GM19025 (cell line): ENCODE data around the gene KRTAP13-4.

Experiments
- ATAC-seq: cut with Tn5 transposase; IDR thresholded peaks from one replicate; pipeline ENCODE4 v1.9.1; 2021; ENCODE audit warnings: mild to moderate bottlenecking, low read depth, moderate library complexity; ENCODE audit not compliant: unreplicated experiment

KRTAP13-4 gene, protein sequence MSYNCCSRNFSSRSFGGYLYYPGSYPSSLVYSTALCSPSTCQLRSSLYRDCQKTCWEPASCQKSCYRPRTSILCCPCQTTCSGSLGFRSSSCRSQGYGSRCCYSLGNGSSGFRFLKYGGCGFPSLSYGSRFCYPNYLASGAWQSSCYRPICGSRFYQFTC

DNA sequence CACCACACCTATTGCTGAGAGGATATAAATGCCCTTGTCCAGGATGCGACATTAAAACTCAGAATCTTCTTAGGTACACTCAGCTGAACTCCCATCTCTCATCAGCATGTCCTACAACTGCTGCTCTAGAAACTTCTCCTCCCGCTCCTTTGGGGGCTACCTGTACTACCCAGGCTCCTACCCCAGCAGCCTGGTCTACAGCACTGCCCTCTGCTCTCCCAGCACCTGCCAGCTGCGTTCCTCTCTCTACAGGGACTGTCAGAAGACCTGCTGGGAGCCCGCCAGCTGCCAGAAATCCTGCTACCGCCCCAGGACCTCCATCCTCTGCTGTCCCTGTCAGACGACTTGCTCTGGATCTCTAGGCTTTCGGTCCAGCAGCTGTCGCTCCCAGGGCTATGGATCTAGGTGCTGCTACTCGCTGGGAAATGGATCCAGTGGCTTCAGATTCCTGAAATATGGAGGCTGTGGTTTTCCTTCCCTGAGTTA lies at the start of gene KRTAP13-4:
Gene KRTAP13-4, plus strand, starts transcription at position 51 of the 486 bp plus-strand sequence. Its CDS starts 56 bp downstream, at position 107.
- ATAC-seq: no peak

DNA sequence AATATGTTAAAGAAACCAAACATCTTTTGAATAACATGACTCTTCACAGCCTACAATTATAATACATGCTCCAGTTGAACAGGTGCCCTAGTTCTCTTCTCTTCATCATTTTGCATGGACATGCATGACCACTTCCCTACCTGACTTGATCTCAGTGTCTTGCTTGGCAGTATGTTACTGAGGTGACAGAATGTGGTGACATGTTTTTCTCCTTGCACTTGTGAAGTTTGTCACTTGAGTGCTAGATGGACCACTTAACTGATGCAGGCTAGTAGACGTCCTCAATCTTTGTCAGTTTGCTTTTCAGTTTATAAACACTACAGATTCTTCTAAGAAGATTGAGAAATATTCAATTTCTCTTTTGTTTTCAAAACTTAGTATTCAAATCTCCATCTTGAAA lies 47.8 kb upstream of the KRTAP13-4 start:
- ATAC-seq: no peak

DNA sequence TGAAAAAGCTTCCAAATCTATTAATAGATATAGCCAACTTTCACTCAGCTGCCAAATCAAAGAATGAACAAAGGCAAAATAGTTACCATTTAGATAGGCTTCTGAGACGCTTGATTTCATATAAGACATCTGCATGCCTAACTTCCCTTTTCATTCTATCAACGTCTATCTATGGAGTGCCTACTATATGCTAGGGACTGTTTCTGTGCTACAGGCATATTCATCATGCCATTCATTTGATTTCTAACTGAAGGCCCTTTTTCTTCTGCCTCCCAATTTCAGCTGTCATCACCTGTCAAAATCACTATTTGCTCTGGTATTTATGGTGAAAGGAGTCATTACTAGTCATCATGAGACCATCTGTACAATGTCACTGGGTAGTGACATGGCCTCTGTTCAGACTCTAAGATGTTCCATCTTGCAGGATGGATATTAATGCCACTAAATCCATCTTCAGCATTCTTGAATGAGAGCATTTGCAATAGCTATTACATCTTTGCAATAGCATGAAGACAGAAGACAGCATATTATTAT lies 38.5 kb upstream of the KRTAP13-4 start:
- ATAC-seq: no peak

DNA sequence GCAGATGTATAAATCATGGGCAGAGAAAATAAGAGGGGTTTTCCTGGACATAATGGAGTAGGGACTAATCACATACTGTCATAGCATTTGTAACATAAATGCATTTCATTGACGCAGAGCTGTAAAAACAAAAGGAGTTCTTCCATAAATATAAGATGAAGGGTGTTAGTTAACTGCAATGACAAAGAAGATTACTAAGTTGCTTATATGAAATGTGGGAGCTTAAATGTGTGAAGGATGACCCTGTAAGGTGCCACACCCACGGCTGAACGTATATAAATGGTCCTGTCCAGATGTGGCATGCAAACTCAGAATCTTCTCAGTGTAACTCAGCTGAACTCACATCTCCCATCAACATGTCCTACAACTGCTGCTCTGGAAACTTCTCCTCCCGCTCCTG lies 34.3 kb upstream of the KRTAP13-4 start, which contains the start of gene KRTAP13-1:
Gene KRTAP13-1, plus strand, starts transcription at position 301 of the 400 bp plus-strand sequence. Its CDS starts 56 bp downstream, at position 357.
- ATAC-seq: no peak

DNA sequence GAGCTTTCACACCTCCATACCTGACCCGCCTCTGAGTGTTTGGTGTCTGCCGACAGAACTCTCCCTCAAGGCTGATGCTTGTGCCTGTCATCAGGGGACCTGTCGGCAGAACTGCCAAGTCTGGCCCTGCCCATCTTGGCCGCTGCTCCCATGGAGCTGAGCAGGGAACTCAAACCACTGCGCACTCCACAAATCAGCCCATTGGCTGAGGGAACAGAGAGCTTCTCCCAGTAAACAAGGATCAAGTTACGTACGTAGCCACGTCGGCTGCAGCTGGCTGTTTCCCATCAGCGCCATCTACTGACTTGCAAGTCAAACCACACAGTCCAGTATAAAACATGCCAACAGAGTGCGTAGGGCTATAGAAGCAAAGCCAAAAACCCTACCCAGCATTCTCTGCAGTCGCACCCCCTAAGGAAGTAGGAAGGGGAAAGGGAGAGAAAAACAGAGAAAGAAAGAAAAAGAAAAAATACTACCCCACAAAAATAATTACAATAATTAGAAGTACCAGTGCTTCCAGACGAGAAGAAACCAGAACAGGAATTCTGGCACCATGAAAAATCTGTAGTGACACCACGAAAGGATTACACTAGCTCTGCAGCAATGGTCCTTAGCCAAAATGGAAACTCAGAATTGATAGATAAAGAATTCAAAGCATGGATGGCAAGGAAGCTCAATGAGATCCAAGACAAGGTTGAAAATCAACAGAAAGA lies 21.1 kb upstream of the KRTAP13-4 start:
- ATAC-seq: no peak

DNA sequence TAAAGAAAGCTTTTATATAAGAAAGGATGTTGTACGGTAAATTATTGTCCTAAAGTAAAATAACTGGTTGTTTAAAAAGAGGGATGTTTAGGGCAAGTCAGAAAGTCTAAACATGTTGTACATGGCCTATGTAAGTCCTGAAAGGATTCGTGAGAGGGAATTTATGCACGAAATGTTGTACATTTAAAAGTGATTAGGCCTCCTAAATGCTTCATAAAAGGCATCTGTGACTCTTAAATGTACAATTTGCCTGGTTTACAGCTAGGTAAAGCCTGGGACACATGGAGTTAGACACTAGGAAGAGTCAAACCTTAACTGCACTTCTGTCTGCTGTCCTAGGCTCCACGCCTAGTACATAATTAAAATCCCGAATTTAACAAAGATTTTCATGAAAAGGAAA lies 14.0 kb upstream of the KRTAP13-4 start:
- no peak for ATAC-seq

DNA sequence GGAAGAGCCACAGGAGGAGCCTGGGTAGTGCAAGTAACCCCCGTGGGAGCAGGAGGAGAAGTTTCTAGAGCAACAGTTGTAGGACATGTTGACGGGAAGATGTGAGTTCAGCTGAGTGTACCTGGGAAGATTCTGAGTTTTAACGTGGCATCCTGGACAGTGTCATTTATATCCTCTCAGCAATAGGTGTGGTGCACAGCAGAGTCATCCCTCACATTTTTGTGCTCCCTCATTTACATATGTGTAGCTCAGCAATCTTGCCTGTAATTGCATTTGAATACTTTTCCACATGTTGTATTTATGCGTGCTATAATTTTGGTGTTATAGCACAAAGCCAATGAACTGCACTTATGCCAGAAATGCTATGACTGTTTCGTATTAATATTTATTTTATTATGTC lies 4.2 kb upstream of the KRTAP13-4 start, which contains the start of gene KRTAP13-3:
Gene KRTAP13-3, minus strand, starts transcription at position 101 of the 400 bp plus-strand sequence. Its CDS starts 14 bp downstream, at position 87.
- no peak for ATAC-seq

DNA sequence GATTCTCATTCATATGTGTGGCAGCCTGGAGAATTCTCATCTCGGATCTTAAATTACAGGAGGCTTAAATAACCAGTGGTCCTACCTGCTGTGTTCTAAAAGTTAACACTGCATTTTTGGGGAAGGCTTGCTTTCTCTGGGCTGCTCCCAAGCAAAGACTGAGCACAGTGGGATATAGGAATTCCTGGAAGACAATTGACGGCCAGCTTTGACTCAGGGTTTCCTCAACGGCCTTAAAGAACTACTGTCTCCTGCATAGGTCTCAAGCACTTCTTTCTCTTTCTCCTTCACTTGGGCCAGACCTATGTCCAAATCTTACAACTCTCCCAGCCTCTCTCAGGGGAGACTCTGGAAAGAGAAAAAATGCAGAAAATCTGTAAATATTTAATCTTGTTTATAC lies 3.3 kb upstream of the KRTAP13-4 start:
- no peak for ATAC-seq

DNA sequence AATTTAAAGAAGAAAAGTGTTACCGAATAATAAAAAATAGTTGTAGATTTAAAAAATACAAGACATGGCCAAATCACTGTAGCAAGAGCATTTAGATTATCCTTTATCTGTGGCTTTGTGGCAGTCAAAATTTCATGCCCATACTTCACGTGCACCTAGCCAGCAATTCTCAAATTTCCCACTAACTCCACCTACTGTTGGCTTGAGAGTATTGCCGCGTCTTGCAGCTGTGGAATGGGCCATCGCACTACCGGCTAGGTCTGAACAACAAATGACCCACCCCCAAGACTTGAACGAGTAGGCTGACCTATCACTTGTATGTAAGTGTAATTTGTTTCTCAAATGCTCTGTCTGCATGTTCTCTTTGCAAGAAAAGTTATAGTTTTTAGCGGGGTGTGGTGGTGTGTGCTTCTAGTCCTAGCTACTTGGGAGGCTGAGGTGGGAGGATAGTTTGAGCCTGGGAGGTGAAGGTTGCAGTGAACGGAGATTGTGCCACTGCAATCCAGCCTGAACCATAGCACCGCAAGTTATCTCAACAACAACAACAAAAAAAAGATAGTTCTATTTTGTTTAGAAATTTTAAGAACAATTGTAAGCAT lies 4.1 kb downstream of the KRTAP13-4 start:
- ATAC-seq: no peak

DNA sequence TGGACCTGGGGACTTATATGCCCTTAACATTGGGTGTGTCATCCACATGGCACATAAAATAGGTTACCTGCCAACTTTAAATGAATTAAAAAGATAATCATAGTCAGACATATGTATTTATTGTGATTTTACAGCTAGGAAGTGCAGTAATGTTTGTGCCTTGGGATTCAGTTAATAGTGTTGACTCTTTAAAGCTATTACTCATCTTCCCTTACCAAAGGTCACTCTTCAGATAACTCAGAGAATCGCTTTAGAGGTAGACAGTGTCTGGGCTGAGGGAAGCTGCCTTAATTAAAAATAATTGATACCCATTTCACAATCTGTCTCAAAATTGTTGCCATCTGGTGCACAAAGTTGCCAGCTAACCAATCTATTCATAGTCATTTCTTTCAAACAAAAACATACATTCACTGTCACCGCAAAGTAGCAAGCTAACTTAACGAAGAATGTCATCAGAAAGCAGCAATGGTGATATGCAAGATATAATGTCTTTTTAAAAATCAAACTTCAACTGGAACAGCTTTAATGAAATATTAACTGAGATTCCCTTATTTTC lies 7.1 kb downstream of the KRTAP13-4 start:
- no peak for ATAC-seq

DNA sequence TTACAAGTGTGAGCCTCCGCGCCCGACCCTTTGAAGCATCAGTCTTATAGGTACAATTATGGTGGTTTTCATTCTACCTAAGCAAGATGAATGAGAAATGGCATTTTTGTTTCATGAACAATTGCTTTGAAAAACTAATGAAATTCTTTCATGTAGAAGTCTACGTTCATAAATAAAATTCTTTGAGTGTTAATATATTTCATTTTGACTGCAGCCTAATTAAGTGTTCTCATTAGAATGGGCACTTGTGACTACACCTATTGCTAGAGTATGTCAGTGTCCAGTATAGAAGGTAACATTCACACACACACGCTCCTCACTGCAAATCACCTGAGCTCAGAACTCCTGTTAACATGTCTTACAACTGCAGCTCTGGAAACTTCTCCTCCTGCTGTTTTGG lies 10.0 kb downstream of the KRTAP13-4 start, which contains the start of gene KRTAP15-1:
Gene KRTAP15-1, plus strand, starts transcription at position 301 of the 400 bp plus-strand sequence. Its CDS starts 53 bp downstream, at position 354.
- no peak for ATAC-seq

DNA sequence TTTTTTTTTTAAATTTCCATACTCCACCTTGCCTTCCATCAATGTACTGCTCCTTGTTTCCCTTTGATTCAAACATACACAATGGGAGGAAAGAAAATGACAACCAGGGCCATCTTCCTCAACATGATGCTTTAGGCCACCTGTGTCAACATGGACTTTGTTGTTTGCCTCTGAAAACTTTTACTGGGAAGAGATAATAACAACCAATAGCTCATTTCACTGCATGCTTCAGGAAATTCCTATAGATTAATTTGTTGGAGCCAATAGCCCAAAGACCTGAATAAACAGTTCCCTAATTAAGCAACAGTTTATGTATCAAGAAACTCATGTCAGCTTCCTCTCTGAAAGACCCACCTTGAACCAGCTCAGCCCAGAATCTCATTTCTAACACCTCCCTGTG lies 13.2 kb downstream of the KRTAP13-4 start:
- no peak for ATAC-seq

DNA sequence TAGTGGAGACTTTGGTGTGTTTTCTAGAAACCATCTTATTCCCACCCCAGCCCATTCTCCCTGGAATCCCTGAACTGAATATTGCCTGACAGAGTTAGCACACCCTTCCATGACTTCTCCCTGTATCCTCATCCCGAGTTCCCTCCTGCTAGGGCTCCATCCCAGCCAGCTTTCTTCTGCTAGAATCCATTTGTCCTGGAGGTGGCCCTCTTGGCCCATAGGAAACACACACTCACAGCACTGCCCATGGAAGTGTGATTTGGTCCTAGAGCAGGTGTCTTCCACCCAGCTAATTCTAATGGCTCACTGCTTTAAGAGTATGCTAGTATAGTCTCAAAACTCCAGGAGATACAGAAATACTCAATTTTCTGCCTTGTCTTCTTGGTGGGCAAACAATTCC lies 14.2 kb downstream of the KRTAP13-4 start:
- no peak for ATAC-seq

DNA sequence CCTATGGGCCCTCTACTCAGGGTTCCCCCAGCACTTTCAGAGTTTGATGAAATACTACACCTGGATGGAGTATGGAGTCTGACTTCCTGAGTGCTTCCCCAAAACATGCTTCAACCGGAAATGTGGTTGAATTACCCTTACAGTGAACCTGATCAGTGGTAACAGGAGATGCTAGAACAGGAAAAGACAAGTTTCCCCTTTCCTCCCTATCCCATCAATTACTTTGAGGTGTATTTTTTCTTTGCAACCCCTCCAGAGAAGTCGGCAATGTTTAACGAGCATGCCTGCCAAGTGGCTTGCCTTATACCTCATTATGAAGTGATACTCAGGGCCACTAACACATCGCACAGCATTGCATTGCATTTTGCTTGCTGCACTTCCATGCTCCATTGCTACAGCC lies 17.0 kb downstream of the KRTAP13-4 start:
- ATAC-seq: no peak

DNA sequence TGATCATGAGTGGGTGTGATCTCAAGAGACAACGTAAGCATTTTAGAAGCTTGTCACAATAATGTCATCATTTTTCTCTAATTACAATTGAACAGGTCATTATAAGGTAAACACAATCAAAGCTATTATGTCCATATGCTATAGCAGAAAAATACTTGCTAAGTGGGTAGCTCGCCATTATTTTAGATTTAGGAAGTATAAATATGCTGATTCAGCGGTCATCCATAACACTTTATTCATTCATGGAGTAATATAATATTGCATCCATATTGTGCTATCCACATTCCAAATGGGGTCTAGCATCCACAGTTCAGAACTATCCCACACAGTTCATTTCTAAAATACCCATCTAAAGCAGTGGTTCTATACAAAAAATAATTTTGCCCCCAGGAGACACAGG lies 18.5 kb downstream of the KRTAP13-4 start:
- no peak for ATAC-seq

DNA sequence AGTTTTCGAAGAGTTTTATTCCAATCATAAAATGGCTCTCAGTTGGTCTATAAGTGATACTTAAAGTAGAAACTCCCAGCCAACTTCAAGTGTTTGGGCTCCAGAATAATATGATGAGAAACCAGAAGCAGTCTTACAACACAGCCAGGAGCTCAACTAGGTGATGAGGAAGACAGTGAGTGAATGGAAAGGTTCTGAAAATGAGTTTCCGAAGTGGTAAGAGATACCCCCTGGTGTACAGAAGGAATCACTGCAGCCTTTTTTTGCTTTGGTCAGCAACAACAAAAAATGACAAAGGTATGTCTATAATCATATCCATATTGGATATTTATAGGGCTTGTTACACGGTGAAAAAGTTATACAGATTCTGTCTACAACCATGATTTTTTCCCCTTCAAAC lies 33.7 kb downstream of the KRTAP13-4 start:
- no peak for ATAC-seq

DNA sequence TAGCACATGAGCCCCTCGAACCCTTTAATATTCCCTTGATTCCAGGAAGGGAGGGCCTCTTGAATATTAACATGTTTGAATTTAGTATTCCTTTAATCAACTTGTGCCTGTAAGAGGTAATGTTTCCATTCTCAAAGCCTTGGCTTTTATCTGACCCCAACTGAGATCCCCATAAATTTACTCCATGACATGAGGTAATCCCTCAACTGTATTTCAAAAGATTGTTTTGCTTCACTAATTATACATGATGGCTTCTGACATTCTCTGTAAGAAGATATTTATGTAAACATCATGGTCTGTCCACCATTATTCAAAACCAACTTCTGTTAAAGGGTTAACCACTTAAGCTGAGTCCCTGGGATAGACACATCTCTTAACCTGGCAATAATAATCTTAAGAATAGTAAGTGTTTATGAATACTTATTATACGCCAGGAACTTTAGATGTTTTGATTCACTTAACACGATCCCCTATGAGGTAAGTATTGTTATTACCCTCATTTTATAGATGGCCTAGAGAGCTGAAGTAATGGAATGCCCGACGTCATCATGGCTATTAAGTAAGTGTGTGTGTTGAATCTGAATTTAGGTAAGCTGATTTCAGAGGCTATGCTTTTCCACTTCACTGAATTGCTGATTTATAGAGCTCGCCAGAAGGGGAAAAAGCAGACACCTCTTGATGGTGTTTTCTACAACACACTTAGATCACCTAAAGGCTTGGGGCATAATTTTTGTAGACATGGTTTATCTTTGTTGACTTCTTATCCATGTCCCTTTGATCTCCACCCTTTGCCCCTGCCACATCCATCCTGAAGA lies 39.1 kb downstream of the KRTAP13-4 start:
- no peak for ATAC-seq

DNA sequence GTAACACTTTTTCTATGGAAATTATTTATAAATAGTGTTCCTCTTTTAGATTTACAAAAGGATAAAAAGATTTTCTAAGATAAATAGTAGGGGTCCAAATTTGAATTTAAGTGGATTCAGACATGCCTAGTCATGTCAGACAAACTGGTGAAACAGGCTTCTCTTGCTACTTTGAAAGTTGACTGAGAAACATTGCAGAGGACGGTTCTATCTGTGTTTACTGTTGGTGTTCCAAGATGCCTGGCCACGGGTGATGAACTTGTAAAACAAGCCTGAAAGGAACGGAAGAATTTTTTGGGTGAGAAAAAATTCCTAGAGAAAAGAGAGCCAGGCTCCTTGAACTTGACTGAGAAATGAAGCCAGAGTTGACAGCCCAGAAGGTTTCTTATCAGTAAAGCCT lies 48.0 kb downstream of the KRTAP13-4 start:
- no peak for ATAC-seq

DNA sequence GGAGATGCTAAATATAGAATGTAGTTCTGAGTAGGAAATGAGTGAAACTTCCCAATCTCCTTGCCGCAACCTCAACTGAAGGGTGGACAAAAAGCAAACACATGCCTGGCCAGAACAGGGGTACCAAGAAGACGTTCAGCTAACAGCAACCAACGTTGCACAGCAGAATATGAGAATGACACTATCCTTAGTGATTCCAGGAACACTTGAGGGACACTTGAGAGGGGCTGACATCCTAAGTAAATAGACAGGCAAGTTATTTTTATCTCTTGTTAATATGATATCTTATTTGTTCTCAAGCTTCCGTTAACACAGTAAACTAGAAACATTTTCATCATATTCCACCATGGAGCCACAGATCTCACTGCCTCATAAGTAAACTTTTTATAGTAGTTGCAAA lies 49.2 kb downstream of the KRTAP13-4 start:
- no peak for ATAC-seq

DNA sequence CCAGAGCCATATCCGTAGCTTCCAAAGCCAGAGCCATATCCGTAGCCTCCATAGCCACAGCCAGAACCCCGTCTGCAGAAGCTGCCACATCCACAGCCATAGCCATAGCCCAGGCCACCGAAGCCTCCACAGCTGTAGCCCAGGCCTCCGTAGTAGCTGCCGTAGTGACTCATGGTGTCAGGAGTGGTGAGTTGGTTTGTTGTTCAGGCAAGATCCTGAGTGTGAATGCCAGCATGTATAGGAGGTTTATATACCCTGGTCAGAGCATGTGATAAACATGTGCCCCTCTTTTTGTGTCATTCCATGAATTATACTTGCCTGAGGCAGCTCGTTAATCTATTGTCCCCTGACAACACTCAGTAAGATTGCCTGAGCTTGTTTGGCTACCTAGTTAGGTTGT lies 50.1 kb downstream of the KRTAP13-4 start, which contains the start of gene KRTAP19-1:
Gene KRTAP19-1, minus strand, starts transcription at position 223 of the 400 bp plus-strand sequence. Its CDS starts 50 bp downstream, at position 173.
- ATAC-seq: no peak
